Stimulated activated CD8-positive, alpha-beta memory T cell treated with anti-CD3 and anti-CD28 coated beads, Interleukin-15, amount 100 ng/mL, for 4 hours (primary cell): ENCODE results near the gene COPZ2.
"Not testable (repeated sequence)": the region's sequence is repeated elsewhere in the genome, so short reads cannot be mapped to it uniquely, and the experiment has no call there.

Experiments used
- DNase-seq, 2 donors: peaks; one replicate each; pipeline ENCODE4 v3.0.0-alpha.2; 2020; ENCODE audit warnings: low read depth in 2 of 2

Gene COPZ2

DNA sequence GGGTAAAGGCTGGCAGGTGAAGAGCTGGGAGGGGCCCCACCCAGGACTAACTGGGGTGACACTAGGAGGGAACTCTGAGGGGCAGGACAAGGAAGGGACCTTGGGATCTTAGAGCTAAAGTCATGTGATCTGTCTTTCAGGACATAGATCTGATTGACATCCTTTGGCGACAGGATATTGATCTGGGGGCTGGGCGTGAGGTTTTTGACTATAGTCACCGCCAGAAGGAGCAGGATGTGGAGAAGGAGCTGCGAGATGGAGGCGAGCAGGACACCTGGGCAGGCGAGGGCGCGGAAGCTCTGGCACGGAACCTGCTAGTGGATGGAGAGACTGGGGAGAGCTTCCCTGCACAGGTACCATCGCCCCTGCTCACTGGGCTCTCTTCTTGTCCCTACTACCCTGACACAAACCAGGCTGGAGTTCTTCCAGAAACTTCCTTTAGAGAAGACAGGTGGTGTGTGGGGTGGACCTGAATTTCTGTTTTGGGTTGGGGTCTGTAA is 18.7 kb upstream of the COPZ2 start:
- no peak for DNase-seq

DNA sequence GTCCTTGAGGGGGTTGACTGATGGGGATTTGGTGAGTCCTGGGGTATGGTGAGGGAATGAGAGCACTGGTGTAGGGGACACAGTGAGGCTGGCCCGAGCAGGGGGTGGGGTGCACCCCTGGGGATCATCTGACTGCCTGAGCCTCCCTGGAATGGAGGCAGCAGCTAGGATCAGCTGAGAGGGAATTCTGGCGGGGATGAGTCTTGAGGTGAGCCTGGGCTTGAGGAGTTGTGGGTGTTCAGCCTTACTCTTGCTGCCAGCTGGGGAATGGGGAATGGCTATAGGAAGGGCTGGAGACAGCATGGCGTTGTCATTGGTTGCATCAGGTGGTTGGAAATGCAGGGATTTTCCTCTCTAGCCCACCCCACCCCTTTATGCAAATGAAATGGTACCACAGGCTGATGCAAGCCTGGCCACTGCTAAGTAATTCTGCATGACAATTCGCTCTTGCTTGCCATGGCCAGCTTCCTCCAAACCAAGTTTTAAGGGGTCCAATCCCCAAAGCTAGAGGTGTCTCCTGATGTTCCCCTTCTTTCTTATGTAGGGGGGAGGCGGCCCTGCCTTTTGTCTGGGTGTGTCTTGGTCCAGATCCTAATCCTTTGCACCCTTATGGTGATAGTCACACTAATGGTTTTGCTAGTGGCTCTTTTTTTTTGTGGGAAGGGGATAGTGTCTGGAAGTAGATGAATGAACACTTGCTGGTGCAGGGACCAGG is 18.1 kb upstream of the COPZ2 start:
- no peak for DNase-seq

DNA sequence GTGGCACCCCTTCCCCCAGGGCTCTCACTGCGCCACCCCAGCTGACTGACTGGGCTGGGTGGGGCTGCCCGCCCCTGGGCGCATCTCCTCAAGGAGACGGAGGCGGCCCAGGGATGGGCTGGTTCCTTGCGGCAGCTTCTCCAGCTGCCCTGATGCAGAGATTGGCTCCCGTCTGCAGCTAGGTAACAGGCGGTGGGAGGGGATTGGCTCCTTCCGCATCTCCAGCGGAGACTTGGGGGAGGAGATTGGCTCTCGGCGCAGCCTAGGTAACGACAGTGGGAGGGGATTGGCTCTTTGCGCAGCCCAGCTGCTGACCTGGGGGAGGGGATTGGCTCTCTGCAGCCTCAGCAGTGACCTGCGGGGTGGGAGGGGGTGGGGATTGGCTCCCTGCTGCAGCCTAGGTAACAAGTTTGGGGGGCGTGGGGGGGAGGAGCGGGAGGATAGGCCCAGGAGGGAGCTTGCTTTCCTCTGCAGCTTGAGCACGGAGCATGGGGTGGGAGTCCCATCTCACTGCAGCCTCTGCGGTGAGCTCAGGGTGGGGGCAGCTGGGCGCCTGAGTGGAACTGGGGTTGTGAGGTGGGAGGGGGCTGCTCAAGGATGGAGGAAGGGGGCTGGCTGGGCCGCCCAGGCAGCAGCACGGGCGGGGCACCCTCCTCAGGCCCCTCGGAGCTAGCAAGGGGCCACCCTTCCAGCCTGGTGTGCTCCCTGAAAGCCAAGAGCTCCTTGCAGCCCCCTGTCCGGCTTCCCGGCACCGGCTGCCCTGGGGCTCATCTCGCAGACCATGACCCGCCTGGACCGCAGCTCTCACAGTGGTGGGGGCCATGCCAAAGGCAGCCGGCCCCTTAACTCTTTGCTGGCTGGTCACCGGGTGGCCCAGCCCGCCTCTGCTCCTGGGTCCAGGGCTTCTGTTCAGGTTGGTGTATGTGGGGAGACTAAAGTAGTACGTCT is 16.9 kb upstream of the COPZ2 start:
- no peak for DNase-seq

- DNase-seq: no peak
Measured at GRCh38 chr17:48053758-48054237, 16.2 kb upstream of the COPZ2 start.

- no peak for DNase-seq
Measured at GRCh38 chr17:48052956-48053757, 15.6 kb upstream of the COPZ2 start.

- no peak for DNase-seq
Measured at GRCh38 chr17:48051706-48052486, 14.3 kb upstream of the COPZ2 start.

DNA sequence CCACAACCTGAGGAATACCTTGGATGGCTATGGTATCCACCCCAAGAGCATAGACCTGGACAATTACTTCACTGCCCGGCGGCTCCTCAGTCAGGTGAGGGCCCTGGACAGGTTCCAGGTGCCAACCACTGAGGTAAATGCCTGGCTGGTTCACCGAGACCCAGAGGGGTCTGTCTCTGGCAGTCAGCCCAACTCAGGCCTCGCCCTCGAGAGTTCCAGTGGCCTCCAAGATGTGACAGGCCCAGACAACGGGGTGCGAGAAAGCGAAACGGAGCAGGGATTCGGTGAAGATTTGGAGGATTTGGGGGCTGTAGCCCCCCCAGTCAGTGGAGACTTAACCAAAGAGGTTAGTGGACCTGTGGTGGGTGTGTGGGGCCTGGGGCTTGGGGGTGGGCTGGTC is 13.7 kb upstream of the COPZ2 start:
- no peak for DNase-seq

DNA sequence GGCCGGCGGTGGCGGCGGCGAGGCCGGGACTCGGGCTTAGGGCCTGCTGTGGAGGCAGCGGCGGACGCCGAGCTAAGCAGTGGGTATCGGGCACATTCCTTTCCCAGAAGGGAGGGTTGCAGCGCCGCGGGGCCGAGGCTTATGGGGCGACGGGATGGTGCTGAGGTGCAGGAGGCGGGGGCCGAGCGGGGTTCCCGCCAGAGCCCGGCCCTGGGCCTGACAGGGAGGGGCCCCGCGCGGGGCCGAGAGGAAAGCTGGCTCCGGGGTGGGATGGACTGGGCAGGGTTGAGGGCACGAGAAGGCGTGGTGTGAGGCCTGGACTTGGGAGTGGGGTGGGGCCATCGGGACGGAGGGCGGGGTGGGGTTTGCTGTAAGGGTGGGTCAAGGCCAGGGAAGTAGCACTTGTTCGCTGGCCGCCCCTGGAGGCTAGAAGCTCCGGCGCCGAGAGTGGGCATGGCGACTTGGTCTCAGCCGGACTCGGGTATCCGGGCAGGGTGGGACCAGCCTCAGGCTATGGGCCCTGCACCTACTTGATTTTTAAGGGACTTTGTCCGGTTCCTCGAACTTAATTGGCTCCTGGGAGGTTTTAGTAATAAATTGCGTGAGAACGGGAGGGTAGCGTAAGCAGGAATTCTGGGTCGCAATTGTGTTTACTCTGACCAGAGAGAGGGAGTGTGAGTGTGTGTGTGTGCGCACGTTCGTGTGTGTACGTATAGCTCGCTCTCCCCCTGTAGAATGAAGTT is 11.0 kb upstream of the COPZ2 start:
- no peak for DNase-seq

- DNase-seq: peak; percentile 95 to 99
Measured at GRCh38 chr17:48047741-48048383, 10.3 kb upstream of the COPZ2 start, which contains the start of gene NFE2L1. Gene NFE2L1 (plus strand): TSS chr17:48048359. CDS start chr17:48051119, 2,760 bp downstream.

- no peak for DNase-seq
Measured at GRCh38 chr17:48047113-48047740, 9.6 kb upstream of the COPZ2 start.

DNA sequence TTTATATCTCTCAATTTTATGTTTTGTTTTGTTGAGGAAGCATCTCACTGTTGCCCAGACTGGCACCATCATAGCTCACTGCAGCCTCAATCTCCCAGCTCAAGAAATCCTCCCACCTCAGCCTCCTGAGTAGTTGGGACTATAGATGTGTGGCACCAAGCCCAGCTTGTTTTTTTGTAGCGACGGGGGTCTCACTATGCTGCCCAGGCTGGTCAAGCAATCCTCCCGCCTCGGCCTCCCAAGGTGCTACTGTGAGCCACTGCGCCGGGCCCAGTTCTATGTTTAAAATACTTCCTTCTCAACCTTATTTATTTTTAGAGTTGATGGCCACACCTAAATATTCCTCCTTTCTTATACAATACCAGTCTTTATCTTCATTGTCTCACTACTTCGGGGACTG is 8.7 kb upstream of the COPZ2 start:
- DNase-seq: no peak

- DNase-seq: no peak
Measured at GRCh38 chr17:48045316-48046001, 7.9 kb upstream of the COPZ2 start.

DNA sequence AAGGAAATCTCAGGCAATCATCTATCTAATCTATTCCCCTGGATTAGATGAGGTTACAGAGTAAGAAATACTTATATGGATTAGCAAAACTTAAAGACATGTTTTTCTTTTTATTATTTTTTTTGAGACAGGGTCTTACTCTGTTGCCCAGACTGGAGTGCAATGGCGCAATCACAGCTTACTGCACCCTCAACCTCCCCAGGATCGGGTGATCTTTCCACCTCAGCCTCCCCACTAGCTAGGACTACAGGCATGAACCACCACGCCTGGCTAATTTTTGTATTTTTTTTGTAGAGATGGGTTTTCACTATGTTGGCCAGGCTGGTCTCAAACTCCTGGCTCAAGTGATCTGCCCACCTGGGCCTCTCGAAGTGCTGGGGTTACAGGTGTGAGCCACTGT is 7.3 kb upstream of the COPZ2 start:
- no peak for DNase-seq

DNA sequence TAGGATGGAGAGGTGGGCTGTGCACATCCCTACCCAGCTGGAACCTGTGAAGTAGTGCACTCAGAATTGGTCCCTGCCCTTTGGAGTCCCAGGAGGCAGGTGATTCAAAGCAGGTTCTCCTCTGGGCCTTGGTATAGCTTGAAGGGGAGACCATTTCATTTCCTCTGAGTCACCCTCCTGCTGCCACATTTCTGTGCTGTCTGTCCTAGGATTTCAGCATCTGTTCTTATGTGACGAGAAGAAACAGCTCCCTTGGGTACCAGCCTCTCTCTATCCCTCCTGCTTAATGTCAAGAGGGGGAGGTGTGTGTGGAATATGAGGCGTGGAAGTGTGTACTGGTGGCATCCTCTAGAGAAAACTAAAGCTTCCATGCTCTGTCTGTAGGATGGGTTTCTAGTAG is 5.6 kb upstream of the COPZ2 start:
- no peak for DNase-seq

GRCh38 chr17:48038687-48039086 is 1.1 kb upstream of the COPZ2 start:
- no peak for DNase-seq

GRCh38 chr17:48037838-48038323 is 284 bp upstream of the COPZ2 start:
- no peak for DNase-seq

GRCh38 chr17:48036693-48037035 is 933 bp downstream of the COPZ2 start:
- DNase-seq: no peak

DNA sequence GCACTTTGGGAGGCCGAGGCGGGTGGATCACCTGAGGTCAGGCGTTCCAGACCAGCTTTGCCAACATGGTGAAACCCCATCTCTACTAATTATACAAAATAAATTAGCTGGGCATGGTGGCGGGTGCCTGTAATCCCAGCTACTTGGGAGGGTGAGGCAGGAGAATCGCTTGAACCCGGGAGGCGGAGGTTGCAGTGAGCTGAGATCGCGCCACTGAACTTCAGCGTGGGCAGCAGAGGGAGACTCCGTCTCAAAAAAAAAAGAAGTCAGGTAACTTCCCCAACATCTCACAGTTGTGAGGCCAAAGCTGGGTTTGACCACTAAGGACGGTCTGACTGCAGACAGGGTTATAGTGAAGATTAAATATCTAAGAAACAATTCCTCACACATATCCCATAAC is 2.9 kb downstream of the COPZ2 start:
- DNase-seq: not testable (repeated sequence)

DNA sequence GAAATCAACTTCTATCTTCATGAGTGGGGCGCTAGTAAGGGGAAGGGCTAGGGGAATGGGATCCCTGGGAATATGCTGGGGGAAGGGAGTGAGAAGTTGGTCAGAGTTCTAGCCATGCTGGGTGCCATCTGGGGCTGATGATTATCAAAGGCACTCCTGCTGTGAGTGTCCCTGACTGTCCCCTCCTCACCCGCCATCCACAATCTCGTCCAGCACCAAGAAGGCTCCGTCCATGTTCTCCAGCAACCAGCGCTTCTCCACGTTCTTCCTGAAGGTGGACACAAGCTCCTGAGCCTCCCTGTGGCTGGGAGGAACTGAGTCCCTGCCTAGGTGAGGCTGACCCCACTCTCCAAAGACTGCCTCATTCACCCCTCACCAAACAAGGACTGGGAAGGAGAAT is 5.6 kb downstream of the COPZ2 start:
- no peak for DNase-seq
